ENCODE data around the gene ABCA5. TPM values are rescaled to one million over a fixed set of nuclear protein-coding genes. Genes with fewer than 3 reads are reported as not detected.

The ABCA5 gene
- total and polyA plus RNA-seq, 4 donors, result 18.7 to 84.4 (median 48.8) TPM

GRCh38 chr17:69342896-69343644, 16.1 kb upstream of the ABCA5 start:
- no peak for TF ChIP-seq ZBTB33 (IDR thresholded peaks at IDR 0.05)
- TF ChIP-seq SP1 (IDR thresholded peaks at IDR 0.05), result no peak
- no peak for TF ChIP-seq JUND (IDR thresholded peaks at IDR 0.05)
- TF ChIP-seq CTCF (IDR thresholded peaks at IDR 0.05; ENCODE audit: low read depth, low read length, missing input control), result no peak
- TF ChIP-seq FOXA1 (IDR thresholded peaks at IDR 0.05), result no peak
- TF ChIP-seq EGR1 (IDR thresholded peaks at IDR 0.05; ENCODE audit: low read depth in 2 of 2), result no peak
- no peak for TF ChIP-seq NR2F2 (IDR thresholded peaks at IDR 0.05)
- no peak for TF ChIP-seq YY1 (IDR thresholded peaks at IDR 0.05)
- no peak for TF ChIP-seq HNF4A (conservative IDR thresholded peaks at IDR 0.05)
- TF ChIP-seq TAF1 (conservative IDR thresholded peaks at IDR 0.05), result no peak
- Histone ChIP-seq H3K36me3 (ENCODE audit: control insufficient read depth in 4 of 4, insufficient read depth in 3 of 4, low read depth in 1 of 4, low read length in 3 of 4) (no peaks in the 10 kb centered on the region), H3K27ac (ENCODE audit: low read depth in 1 of 2, low read length in 2 of 2) (no peak overlapping the region), H3K9me3 (ENCODE audit: control insufficient read depth in 4 of 4, low read length in 3 of 4) (no peaks in the 10 kb centered on the region), H3K9ac (ENCODE audit: low read depth in 1 of 2, low read length in 2 of 2) (no peak overlapping the region), H3K27me3 (ENCODE audit: control insufficient read depth in 4 of 4, insufficient read depth in 4 of 4, low read length in 3 of 4) (no peaks in the 10 kb centered on the region), H3K4me3 (ENCODE audit: low read depth in 1 of 3, low read length in 3 of 3) (no peak overlapping the region), H3K4me1 (ENCODE audit: control insufficient read depth in 4 of 4, insufficient read depth in 4 of 4, low read length in 3 of 4) (no peaks in the 10 kb centered on the region)
- no peak for DNase-seq (ENCODE audit: low spot score)
- WGBS, result 78% methylated on average over 3 of the region's 3 CpGs

GRCh38 chr17:69339937-69340336, 13.0 kb upstream of the ABCA5 start:
- no peak for TF ChIP-seq ZBTB33 (IDR thresholded peaks at IDR 0.05)
- no peak for TF ChIP-seq EGR1 (IDR thresholded peaks at IDR 0.05; ENCODE audit: low read depth in 2 of 2)
- no peak for TF ChIP-seq NR2F2 (IDR thresholded peaks at IDR 0.05)
- no peak for TF ChIP-seq FOXA2 (IDR thresholded peaks at IDR 0.05)
- no peak for TF ChIP-seq REST (IDR thresholded peaks at IDR 0.05)
- no peak for TF ChIP-seq YY1 (IDR thresholded peaks at IDR 0.05)
- no peak for TF ChIP-seq ATF3 (IDR thresholded peaks at IDR 0.05)
- no peak for TF ChIP-seq MAX (IDR thresholded peaks at IDR 0.05)
- no peak for TF ChIP-seq RXRA (IDR thresholded peaks at IDR 0.05)
- no peak for TF ChIP-seq HNF4A (conservative IDR thresholded peaks at IDR 0.05)
- TF ChIP-seq CTCF (IDR thresholded peaks at IDR 0.05; ENCODE audit: low read depth, low read length, missing input control), result no peak
- TF ChIP-seq TAF1 (conservative IDR thresholded peaks at IDR 0.05), result no peak
- Histone ChIP-seq H3K9me3 (ENCODE audit: control insufficient read depth in 4 of 4, low read length in 3 of 4) (no peaks in the 10 kb centered on the region), H3K27ac (ENCODE audit: low read depth in 1 of 2, low read length in 2 of 2) (no peak overlapping the region), H3K27me3 (ENCODE audit: control insufficient read depth in 4 of 4, insufficient read depth in 4 of 4, low read length in 3 of 4) (no peaks in the 10 kb centered on the region), H3K4me3 (ENCODE audit: low read depth in 1 of 3, low read length in 3 of 3) (no peak overlapping the region), H3K36me3 (ENCODE audit: control insufficient read depth in 4 of 4, insufficient read depth in 3 of 4, low read depth in 1 of 4, low read length in 3 of 4) (no peaks in the 10 kb centered on the region), H3K9ac (ENCODE audit: low read depth in 1 of 2, low read length in 2 of 2) (no peak overlapping the region), H3K4me1 (ENCODE audit: control insufficient read depth in 4 of 4, insufficient read depth in 4 of 4, low read length in 3 of 4) (no peaks in the 10 kb centered on the region)
- no peak for DNase-seq (ENCODE audit: low spot score)
- WGBS, result 72% methylated on average over 3 of the region's 3 CpGs

Data from liver (tissue), 9 donors.